ENCODE results near the gene MYH7.

MYH7 gene

GRCh38 chr14:23408307-23408630 lies 27.2 kb downstream of the MYH7 start:
- TF ChIP-seq ZFX (IDR thresholded peaks at IDR 0.05), result no peak
- TF ChIP-seq, protein P1, sequence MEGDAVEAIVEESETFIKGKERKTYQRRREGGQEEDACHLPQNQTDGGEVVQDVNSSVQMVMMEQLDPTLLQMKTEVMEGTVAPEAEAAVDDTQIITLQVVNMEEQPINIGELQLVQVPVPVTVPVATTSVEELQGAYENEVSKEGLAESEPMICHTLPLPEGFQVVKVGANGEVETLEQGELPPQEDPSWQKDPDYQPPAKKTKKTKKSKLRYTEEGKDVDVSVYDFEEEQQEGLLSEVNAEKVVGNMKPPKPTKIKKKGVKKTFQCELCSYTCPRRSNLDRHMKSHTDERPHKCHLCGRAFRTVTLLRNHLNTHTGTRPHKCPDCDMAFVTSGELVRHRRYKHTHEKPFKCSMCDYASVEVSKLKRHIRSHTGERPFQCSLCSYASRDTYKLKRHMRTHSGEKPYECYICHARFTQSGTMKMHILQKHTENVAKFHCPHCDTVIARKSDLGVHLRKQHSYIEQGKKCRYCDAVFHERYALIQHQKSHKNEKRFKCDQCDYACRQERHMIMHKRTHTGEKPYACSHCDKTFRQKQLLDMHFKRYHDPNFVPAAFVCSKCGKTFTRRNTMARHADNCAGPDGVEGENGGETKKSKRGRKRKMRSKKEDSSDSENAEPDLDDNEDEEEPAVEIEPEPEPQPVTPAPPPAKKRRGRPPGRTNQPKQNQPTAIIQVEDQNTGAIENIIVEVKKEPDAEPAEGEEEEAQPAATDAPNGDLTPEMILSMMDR (conservative IDR thresholded peaks at IDR 0.05), result no peak
- H3K27ac ChIP-seq, result no peak overlapping the region

DNA sequence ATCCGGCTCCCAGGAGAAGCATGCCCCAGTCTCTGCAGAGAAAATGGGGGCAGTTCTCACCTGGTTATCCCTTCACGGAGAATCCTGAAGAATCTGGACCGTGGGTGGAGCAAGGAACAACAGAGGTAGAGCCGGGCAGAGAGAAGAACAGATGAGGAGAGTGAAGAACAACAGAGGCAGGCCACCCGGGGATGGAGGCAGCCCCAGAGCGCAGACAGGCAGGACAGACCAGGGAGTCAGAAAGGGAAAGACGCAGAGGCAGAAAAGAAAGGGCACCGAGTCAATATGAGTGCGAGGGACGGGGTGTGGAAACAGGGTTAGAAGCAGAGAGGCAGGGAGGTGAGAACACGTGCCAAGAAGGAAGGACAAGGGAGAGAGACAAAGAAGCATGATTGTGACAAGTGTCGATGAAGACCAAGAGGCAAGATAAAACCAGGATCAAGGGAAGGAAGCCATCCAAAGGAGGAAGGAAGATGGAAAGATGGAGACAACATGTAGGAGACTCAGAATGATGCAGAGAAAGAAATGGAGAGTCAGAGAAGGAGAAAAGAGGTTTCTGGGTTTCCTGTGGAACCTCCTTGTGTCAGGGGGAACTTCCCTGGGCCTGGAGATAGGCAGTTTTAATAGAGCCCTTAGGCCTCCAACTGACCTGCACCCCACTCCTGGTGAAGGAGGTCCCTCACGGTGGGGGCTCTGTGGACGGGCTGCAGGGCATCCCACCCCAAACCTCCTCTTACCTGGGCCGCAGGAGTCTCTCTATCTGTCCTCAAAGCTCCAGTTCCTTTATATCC lies 27.7 kb downstream of the MYH7 start, which contains the start of gene MYH6:
MYH6 (minus strand) TSS at position 758 of the 791 bp plus-strand sequence. CDS start 1,050 bp downstream, outside the sequence.
- no peak within 1 kb of the TSS for H3K27ac ChIP-seq
- no peak for TF ChIP-seq ZFX (IDR thresholded peaks at IDR 0.05)
- TF ChIP-seq, protein P1 (conservative IDR thresholded peaks at IDR 0.05), result no peak

GRCh38 chr14:23406725-23407355 lies 28.6 kb downstream of the MYH7 start:
- no peak for TF ChIP-seq ZFX (IDR thresholded peaks at IDR 0.05)
- TF ChIP-seq, protein P1 (conservative IDR thresholded peaks at IDR 0.05), result no peak
- no peak overlapping the region for H3K27ac ChIP-seq

GRCh38 chr14:23406244-23406643 lies 29.2 kb downstream of the MYH7 start:
- H3K27ac ChIP-seq, result no peak overlapping the region
- no peak for TF ChIP-seq ZFX (IDR thresholded peaks at IDR 0.05)

DNA sequence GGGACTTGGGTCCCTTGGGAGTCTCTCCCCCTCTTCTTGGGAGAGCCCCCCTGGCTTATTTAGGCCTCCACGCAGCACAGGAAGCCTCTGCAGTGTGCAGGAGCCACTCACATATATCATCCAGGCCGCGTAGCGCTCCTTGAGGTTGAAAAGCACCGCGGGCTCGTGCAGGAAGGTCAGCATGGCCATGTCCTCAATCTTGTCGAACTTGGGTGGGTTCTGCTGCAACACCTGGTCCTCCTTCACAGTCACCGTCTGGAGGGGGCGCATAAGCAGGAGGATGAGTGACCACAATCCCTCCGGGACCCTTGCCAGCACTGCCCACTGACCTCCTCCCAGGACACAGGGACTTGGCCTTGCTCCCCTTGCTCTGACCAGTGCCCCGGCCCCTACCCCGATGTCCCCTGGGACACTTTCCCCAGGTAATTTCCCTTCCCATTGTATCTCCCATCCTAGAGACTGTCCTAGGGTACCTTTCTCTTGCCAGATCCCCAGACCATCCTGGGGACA lies 29.9 kb downstream of the MYH7 start:
- H3K27ac ChIP-seq, result no peak overlapping the region
- TF ChIP-seq, protein P1 (conservative IDR thresholded peaks at IDR 0.05), result no peak
- TF ChIP-seq ZFX (IDR thresholded peaks at IDR 0.05), result no peak

- H3K27ac ChIP-seq, result no peak overlapping the region
- TF ChIP-seq ZFX (IDR thresholded peaks at IDR 0.05), result no peak
- TF ChIP-seq, protein P1 (conservative IDR thresholded peaks at IDR 0.05), result no peak
Observed at GRCh38 chr14:23405096-23405495, 30.4 kb downstream of the MYH7 start.

DNA sequence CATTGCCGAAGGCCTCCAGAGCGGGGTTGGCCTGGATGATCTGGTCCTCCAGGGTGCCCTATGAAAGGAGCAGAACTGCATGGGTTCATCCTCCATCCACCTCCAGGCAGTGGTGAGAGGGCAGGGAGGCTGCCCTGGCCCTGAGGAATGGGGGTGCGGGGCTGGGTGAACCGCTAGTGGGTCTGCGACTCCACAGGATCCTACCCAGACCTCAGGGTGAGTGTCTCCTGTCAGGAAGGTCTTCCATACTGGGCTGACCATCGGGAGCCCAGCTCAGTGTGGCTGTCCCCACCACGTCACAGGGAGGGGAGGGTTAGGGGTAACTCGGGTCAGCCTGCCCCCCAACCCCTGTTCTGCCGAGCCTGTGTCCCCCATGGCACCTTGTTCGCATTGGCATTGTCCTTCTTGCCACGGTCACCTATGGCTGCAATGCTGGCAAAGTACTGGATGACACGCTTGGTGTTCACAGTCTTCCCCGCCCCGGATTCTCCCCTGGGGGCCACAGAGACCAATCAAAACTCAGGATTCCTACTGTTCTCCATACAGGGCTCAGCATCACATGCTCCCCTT lies 31.0 kb downstream of the MYH7 start:
- H3K27ac ChIP-seq, result no peak overlapping the region
- TF ChIP-seq, protein P1 (conservative IDR thresholded peaks at IDR 0.05), result no peak
- no peak for TF ChIP-seq ZFX (IDR thresholded peaks at IDR 0.05)

Measured in C4-2B (cell line).